GM12892 (cell line): ENCODE measurements around the gene SCG2.

ENCODE experiments used
- POLR2A ChIP-seq: IDR thresholded peaks from 2 replicates; pipeline ENCODE4 v1.6.1; 2011; ENCODE audit warnings: low read depth, low read length, control low read depth
- POLR2AphosphoS5 ChIP-seq: IDR thresholded peaks from 2 replicates; pipeline ENCODE4 v1.6.1; 2011; ENCODE audit warnings: low read depth, low read length, control low read depth
- TAF1 ChIP-seq: IDR thresholded peaks from 2 replicates; pipeline ENCODE4 v1.6.1; 2011; ENCODE audit warnings: low read depth, mild to moderate bottlenecking, control low read depth, low read length, borderline replicate concordance

DNA sequence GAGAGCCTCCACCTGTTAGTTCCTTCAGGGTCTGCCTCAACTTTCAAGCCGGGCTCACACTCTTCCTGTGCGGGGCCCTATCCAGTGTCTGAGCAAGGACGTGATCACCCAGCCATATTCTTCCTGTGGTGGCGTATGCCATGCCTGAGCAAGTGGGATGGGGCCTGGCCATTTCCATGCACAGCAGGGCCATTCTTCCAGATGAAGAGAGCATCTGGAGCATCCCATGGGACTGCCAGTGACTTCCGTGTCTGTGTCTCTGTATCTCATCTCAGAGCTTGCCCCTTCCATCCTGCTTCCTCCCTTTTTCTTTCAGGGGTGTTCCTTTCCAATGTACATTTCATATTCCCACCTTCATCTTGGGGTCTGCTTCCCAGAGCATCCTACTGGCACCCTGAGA lies 20.2 kb downstream of the SCG2 start:
- TF ChIP-seq TAF1 (no peak), POLR2A (no peak), POLR2AphosphoS5 (no peak)
